Stimulated activated naive CD4-positive, alpha-beta T cell treated with Interleukin-2 at 50 U/mL for 16 hours (primary cell): Measurements from ENCODE around the gene TMA7.
"Not testable (repeated sequence)": the region's sequence is repeated elsewhere in the genome, so short reads cannot be mapped to it uniquely, and the experiment has no call there.

Source experiments
- DNase-seq: peaks from one replicate; lab custom pipeline; 2025; lab: John Stamatoyannopoulos, UW

Gene TMA7

GRCh38 chr3:48468329-48468731 lies 28.3 kb downstream of the TMA7 start:
- DNase-seq: no peak

GRCh38 chr3:48469046-48469915 lies 29.2 kb downstream of the TMA7 start:
- no peak for DNase-seq

GRCh38 chr3:48470286-48470685 lies 30.2 kb downstream of the TMA7 start:
- DNase-seq: no peak

- no peak for DNase-seq
Measured at GRCh38 chr3:48472673-48472922, 32.5 kb downstream of the TMA7 start.

GRCh38 chr3:48472923-48473616 lies 33.0 kb downstream of the TMA7 start:
- DNase-seq: peak; percentile 95

- no peak for DNase-seq
Measured at GRCh38 chr3:48473617-48473952, 33.5 kb downstream of the TMA7 start.

- not testable (repeated sequence) for DNase-seq
Measured at GRCh38 chr3:48474031-48474430, 34.0 kb downstream of the TMA7 start.

- no peak for DNase-seq
Measured at GRCh38 chr3:48474619-48475018, 34.6 kb downstream of the TMA7 start.

- no peak for DNase-seq
Measured at GRCh38 chr3:48475188-48475587, 35.1 kb downstream of the TMA7 start.

- DNase-seq: no peak
Measured at GRCh38 chr3:48476426-48477053, 36.5 kb downstream of the TMA7 start.

- no peak for DNase-seq
Measured at GRCh38 chr3:48477959-48478520, 38.0 kb downstream of the TMA7 start.

GRCh38 chr3:48478626-48479555 lies 38.8 kb downstream of the TMA7 start:
- peak; percentile 51 for DNase-seq

- DNase-seq: not testable (repeated sequence)
Measured at GRCh38 chr3:48480891-48481290, 40.8 kb downstream of the TMA7 start.

- DNase-seq: not testable (repeated sequence)
Measured at GRCh38 chr3:48482822-48483221, 42.8 kb downstream of the TMA7 start.

- no peak for DNase-seq
Measured at GRCh38 chr3:48486952-48487351, 46.9 kb downstream of the TMA7 start.

GRCh38 chr3:48492461-48493202 lies 52.6 kb downstream of the TMA7 start:
- DNase-seq: no peak

- no peak for DNase-seq
Measured at GRCh38 chr3:48493203-48493501, 53.1 kb downstream of the TMA7 start.
